HG03066 (cell line): ENCODE data around the gene PRKAG2.
"Not testable (repeated sequence)": the region's sequence is repeated elsewhere in the genome, so short reads cannot be mapped to it uniquely, and the experiment has no call there.

Source experiments
- ATAC-seq: cut with Tn5 transposase; IDR thresholded peaks from one replicate; pipeline ENCODE4 v1.9.1; 2021; ENCODE audit warnings: low read depth; ENCODE audit not compliant: unreplicated experiment

PRKAG2 gene

DNA sequence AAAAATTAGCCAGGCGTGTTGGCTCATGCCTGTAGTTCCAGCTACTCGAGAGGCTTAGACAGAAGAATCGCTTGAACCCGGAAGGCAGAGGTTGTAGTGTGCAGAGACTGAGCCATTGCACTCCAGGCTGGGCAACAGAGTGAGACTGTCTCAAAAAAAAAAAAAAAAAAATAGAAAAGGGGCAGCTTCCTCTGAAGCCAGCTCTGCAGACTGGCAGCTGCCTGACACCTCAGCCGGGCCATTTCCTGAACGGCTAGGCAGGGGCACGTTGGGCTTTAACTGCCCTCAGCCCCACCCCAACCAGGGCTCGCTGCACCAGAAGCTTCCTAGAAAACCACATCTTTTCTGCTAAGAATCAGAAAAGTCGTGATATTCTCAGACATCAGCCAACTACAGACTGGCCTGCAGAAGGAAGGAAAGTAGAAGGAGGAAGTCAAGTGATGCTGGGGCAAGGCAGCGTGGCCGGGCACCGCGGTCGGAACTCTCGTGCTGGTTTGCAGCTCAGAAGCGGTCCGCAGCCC, 38.0 kb downstream of the PRKAG2 start:
- ATAC-seq = peak; percentile 66

DNA sequence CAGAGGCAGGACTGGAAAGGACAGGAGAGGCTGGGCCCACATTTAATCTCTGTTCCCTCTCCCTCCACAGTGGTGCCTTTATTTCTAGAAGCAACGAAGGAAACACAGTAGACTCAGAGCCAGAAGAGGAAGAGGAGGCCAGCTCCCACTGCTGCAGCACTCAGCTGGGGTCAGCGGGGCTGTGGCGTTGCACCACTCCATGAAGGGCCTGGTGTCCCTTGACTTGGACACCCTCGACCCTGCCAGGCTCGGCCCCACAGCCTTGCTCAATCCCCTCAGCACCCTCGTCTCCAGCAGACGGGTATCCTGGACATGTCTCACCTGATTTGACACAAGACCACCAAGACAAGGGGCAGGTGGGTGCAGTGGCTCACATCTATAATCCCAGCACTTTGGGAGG, 38.8 kb downstream of the PRKAG2 start:
- ATAC-seq = no peak

DNA sequence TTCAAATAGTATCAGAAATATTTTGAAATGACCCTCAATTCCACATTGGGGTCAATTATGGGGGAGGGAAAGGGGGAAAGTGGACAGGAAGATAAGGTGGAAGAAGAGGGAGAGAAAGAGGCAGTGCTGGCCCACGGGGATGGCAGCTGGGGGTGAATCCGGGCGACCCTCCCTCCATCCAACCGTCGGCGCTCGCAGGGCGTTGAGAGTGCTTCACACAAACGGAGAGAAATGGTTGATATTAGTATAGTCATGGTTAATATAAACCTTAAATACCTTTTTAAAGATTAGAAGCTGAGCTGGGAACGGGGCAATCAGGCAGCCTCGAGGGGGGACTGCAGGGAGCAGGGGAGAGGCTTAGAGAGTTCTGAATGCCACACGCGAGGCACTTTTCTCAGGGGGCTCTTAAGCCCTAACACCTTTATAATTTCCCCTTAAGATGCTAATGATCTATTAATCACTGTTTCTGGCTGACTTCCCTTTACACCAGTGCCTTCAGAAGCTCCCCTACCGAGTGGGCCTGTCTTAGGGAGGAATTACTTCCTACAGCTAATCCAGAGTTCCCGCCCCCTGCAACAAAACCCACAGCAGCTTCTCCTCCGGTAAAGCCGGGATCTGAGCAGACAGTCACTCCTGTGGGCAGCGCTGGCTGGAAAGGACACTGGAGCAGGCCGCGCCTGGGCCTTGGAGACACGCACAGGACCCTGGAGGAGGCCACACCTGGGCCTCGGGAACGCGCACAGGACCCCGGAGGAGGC, 39.5 kb downstream of the PRKAG2 start:
- ATAC-seq = no peak

DNA sequence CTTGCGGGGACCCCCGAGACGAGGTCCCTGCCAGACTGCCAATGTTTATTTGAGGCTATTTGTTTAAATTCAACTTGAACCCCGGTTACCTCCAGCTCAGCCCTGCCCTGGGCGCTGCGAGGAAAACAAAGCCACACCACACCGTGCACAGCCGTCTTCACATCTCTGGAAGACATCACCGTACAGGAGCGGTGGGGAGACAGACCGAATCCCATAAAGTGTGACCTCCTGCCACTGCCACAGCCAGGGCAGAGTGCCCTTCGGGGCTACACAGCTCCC, 40.0 kb downstream of the PRKAG2 start:
- no peak for ATAC-seq

DNA sequence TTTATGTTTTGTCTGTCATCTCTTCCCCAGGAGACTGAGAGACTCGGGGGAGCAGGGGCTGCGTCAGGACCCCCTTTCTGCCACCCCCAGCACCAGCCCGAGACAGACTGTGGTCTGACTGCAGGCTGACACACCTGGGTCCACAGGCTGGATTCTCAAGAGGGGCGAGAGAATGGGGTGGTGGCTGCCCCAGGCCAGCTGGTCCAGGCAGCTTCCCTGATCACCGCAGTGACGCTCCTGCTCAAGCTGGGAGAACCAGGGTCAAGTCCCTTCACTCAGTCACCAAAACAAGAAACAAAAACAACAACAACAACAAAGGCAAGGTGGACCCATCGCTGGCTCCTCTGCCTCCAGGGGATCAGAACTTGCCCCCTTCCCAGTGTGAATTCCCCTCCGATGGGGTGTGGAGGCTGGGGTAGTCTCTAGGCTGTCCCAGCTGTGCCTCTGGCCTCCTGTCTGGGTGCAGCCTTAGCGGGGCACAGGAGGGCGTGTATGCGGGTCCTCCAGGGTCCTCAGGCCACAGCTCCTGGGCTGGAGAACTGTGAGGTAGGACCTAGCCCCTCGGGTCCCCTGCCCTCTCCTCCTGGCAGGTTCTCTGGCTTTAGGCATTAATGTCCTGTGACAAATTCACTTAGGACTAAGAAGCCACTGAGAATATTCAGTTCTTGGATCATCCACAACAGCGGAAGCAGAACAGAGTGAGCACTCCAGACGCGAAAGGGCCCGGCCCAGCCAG, 40.6 kb downstream of the PRKAG2 start:
- no peak for ATAC-seq

DNA sequence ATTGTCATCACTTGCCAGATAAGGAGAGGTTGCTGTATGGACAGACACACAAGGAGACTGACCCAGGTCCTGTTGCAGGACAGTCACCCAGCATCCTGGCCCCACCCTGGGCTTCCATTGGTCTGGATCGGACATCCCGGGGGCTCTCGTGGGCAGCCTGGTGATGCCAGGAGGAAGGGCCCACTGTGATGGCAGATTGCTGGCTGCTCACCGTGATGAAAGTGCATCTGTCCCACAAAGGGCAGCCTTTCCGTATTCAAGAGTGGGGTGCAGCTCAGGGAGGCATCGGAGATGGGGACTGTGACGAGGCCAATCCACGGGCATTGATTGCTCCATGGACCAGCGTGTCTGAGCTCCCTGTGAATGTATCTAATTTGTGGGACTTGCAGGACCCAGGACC, 41.3 kb downstream of the PRKAG2 start:
- ATAC-seq = no peak

DNA sequence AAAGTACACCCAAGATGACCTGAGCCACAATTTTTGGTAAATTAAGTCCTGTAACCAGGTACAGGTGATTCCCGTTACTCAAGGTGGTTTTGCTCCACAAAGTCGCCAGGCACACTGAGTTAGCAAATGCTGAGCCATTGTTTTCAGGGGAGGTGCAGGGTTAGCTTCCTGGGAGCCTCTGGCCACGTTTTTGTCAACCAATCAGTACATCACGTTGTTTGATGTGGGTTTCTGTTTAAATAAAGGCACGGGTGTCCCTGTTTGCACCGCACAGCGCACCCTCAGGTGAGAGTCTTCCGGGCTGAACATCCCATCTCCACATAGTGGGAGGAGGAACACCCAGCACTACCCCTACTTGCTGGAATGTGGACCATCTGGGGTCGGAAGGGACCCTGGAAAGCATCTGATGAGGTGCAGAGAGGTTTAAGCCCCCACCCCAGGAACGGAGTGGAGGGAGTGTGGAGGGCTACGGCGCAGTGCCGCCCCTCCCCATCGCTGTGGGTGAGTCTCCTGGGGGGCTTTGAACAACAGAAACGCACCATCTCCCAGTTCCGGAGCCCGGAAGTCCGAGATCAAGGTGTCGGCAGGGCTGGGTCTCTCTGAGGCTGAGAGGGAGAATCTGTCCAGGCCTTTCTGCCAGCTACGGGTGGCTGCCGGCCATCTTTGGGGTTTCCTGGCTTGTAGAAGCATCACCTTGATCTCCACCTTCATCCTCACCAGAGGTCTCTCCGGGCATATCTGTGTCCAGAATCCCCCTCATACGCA, 42.5 kb downstream of the PRKAG2 start:
- no peak for ATAC-seq

DNA sequence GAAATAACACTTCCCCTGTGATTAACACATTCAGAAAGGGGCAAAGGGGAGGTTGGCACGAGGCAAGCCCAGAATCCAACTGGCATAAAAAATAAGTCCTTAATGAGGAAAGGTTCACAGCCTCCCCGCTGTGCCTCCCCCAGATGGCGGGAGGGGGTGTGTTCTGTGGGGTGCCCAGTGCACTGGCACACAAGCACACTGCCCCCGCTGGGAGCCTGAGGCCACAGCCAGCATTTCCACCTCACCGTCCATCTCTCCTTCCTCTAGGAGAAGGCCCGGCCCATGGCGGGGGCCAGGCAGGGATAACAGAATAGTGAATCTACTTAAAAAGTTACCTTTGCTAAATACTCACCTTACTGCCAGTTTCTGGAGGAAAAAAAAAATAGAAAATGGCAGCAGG, 43.2 kb downstream of the PRKAG2 start:
- no peak for ATAC-seq

DNA sequence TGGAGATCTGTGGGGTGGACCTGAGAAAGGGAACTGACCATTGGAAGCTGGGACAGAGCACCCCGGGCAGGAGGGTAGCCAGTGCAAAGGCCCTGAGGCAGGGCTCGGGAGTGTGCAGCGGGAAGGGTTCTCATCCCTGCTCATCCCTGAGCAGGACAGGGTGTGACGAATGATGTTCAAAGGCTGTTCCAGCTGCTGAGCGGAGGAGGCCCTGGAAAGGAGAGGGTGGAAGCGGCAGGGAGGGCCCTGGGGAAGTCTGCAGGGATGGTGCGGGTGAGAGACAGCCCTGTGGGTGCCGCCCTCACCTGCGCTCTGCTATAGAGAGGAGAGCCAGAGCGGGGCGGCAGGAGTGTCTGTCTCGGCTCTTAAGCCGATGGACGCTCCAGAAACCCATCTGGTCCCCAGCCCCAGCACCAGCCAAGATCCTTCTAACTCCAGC, 43.7 kb downstream of the PRKAG2 start:
- no peak for ATAC-seq

DNA sequence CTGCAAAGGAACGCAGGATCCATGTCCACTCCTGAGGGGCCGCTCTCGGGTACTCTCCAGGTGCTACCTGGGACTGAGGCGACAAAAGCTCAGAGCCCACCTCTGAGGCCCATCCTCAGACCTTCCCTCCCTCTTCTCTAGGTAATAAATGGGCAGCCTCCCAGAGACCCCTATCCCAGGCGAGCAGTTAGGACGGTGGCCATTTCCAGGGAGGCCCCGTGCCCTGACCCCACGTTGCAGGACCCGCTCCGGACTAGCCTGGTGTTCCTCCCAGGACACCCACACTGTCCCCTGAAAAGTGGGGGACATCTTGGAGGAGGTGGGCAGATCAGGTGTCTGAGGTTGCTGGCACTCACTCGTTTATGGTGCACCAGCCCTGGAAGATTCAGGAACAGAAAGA, 44.3 kb downstream of the PRKAG2 start:
- no peak for ATAC-seq

DNA sequence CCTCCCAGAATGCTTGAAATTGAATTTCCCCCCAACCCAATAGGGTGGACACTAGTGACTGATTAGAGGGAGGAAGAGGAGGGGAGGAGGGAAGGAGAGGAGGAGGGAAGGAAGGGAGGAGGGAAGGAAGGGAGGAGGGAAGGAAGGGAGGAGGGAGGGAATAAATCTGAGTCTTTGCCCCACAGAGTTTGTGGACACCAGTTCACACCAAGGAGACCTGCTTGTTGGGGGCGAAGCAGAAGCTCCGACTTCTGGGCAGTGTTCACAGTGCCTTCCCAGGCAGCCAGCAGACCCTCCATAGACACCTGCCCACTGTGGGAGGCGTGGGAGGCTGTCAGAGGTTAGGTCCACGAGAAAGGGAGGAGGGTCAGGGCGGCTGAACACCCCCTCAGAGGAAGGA, 44.8 kb downstream of the PRKAG2 start:
- ATAC-seq = no peak

DNA sequence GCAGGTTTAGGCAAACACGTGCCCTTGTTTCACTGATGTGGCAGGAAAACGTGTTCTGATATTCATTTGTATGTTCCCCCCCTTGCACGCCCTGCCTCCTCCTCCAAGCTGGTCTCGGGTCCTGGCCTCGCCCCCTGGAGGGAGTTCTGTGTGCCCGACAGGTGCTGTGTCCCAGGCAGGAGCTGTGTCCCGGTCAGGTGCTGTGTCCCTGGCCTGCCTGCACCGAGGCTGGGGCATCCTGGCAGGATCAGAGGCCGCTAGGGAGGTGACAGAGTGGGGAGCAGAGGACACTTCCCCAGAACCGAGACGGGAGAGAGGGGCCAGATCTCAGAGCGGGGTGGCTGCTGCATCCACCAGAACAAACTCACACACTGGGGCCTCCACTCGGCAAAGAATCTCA, 45.3 kb downstream of the PRKAG2 start:
- ATAC-seq = no peak

DNA sequence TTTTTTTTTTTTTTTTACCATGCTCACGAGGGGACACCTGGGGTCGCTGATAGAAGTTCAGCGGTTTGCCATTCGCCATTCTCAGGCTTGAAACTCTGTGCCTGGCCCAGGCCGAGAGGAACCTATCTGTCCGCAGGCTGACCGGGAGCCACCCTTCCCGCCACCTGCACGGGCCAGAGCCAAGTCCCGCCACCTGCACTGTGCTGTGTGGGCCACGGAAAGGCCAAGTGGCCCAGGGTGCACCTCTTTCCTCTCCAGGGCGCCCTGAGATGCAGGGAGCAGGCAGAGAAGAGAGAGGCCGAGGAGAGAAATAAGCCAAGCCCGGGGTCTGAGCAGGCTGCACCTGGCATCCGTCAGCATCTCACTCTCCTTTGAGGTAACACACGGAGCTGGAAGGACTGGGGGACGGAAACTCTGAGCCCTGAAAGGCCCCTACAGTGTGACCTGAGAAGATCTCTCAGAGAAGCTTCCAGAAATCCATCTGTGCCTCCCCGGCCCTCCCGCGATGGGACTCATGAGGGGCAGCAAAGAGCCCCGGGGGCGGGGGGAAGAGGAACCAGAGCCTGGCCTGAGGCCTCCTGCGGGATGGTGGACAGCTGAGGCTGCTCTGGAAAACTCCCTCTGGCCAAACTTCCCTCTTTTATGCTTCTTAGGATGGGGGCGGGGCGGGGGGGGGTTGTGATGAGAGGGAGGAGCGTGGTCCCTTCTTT, 46.6 kb downstream of the PRKAG2 start:
- no peak for ATAC-seq

DNA sequence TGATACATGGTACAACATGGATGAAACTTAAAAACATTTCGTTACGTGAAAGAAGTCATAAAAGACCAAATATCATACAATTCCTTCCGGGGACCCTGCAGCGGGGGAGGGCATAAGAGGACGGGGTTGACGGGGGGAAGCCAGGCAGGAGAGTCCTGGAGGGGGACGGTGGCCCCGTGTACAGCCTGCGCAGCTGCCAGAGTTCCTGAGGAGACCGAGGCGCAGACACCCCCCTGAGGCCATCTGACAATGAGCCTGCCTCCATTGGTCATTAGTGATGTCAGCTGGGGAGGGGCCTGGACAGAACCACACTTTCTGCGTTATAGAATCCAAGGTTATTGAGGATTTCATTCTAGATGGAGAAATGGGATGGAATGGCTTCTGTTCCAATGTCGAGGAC, 47.2 kb downstream of the PRKAG2 start:
- ATAC-seq = no peak

DNA sequence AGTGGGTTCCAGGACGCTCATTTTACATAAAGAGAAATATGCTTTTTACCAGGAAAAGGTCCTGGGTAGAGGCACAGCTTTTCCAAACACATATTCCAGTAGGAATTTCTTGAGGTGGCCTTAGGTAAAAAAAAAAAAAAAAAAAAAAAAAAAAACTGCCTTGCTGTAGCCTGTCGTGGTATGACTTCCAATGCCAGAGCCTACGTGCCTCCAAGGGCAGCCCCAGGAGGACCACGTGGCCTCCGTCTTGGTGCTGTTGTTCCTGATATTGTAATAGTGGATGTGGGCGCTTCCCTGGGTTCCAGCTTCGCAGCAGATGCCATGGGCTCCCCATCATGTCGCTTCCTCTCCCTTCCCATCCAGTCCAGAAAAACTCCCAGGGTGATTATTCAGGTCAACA, 49.3 kb downstream of the PRKAG2 start:
- no peak for ATAC-seq

DNA sequence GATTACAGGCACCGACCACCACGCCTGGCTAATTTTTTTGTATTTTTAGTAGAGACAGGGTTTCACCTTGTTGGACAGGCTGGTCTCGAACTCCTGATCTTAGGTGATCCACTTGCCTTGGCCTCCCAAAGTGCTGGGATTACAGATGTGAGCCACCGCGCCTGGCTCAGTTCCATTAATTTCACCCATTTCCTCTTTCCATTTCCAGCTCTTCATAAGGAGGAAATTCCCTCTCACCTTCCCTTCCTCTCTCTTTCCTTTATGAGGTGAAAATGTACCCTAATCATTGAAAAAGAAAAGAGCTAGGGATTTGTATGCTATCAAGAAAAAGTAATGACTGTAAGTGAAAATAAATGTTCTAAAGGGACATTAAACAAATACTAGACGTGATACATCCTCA, 50.6 kb downstream of the PRKAG2 start:
- ATAC-seq = not testable (repeated sequence)

DNA sequence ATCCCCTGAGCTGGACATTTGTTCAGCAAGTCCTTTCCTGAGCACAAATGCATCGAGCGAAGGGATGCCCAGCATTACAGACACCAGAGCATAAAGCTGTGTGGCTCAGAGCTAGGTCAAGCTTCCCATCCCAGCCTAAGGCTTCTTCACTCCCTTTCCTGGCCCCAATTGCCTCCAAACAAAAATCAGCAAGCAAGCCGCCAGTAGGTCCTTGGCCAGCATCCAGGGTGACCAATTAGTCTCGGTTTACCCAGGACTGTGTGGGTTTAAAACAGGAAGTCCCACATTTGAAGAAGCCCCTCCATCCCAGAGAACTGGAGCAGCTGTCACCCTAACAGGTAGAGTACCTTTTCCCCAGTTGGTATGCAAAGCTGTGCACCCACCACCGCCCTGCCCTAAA, 51.2 kb downstream of the PRKAG2 start:
- ATAC-seq = no peak

DNA sequence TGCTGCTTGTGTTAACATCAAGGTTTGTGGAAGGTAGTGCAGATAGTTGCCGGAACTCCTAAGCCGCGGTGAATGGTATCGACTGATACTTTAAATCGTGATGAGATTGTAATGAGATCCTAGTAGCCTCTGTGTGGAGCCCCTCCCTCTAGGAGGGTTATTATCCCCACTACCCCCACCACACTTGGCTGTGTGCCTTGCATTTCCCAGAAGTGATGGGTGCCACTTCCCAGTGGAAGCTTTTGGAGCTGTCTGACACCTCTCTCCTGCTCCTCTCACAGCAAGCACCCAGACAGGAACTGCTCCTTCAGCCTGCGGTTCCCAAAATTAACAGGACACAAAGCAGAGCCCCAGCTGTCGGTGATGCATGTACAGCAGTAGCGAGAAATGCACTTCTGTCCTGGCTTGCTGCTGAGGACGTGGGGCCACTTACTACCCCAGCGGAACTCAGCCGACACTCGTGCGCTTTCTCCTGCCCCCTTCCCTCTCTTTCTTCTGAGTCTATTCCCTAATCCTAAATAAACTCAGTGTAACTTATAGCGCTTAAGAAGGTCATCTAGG, 52.5 kb downstream of the PRKAG2 start:
- no peak for ATAC-seq

DNA sequence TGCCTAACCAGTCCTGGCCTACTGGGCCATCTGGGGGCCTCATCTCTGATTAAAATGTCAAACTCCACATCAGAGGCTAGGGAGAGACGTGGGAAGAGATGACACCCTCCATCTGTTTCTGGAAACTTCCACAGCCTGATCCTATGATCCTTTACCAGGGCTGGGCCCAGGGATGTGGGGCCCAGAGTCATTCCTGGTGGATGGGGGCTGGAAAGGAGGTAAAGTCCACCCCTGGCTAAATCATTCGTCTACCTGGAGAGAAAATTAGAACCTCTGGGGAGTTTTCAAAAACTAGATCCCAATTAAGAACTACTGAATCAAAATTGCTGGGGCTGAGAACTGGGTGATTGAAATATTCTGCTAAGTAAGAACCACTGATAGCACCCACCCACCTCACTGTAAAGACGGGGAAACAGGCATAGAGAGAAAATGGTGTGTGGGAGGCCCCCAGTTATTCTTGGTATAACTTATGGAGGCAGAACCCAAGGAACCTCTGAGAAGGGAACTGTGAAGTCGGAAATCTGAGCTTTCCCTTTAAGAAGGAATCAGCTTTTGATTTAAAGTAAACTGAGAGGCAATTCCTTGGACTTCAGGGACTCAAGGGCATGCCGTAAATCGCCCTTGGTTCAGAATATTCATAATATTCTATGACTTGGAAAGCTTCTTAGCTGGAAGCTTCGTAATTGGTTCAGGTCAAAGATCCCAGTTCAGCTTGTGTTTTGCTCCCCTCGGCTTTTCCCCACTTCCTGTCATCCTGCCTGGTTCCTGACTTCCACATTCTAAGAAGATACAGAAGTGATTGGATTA, 53.1 kb downstream of the PRKAG2 start:
- ATAC-seq = no peak
